Measurements from ENCODE around the gene INTS1.

Gene INTS1

DNA sequence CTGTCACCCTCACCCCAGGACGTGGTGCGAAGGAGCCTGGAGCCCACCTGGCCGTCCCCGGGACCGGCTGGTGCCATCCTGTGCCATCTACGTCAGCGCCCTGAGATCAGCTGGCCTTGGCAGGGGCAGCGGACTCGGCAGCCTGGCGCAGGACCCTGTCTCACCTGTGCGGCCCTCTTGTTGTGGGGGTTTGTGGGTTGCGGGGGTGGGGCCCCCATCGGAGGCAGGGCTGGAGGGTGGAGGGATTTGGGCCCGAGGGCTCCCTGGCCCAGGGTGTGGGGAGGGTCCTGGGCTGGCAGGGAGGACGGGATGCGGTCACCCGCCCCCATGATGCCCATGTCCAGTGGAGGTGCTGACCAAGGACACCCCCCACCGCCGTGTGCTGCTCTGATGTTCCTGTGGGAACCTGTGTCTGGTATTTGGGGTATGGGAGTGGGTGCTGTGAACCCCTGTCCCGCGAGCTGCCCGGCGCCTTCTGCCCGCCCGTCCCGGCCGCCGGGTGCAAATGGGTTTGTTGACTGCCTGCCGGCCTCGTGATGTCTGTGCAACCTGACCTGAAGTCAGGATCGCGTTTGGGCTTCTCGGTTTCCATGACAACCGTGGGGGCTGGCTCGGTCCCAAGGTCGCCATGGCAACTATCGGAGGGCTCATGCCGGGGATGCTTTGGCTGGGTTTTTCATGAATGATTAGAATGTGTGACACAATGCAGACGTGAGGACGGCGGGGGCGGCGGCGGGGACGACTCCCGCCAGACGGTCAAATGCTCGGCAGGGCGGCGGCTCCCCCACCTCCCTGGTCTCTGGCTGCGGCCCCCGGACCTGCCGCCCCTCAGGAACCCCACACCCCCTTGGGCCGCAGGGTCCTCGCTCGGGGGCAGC, 33.6 kb upstream of the INTS1 start:
- Histone ChIP-seq H3K27me3 (ENCODE audit: control insufficient read depth in 1 of 2, insufficient read depth in 1 of 2, low read length in 2 of 2) (no peaks in the 10 kb centered on the region), H3K14ac (ENCODE audit: low read length in 2 of 2) (peak overlapping the region; percentile 19 to 94), H3K9me3 (ENCODE audit: control insufficient read depth, low read length) (no peaks in the 10 kb centered on the region), H3K27ac (ENCODE audit: low read length, poor library complexity, severe bottlenecking) (peak overlapping the region; percentile 91), H2BK120ac (ENCODE audit: low read depth, low read length) (peak overlapping the region; percentile 99), H3K4me3 (ENCODE audit: insufficient read depth in 1 of 2, low read depth in 1 of 2, low read length in 2 of 2) (peak overlapping the region; percentile 58 to 75), H3K23ac (ENCODE audit: low read length in 2 of 2) (peak overlapping the region in 1 of 2 experiments; percentile 57), H3K36me3 (ENCODE audit: control insufficient read depth in 1 of 2, insufficient read depth in 2 of 2, low read depth in 1 of 2, low read length in 2 of 2) (peaks cover 22 to 45% of the 10 kb centered on the region in 2 experiments), H2AK5ac (ENCODE audit: low read length, severe bottlenecking) (peak overlapping the region; percentile 97), H3K79me1 (replicated peaks; ENCODE audit: low read length, poor library complexity, severe bottlenecking) (peaks cover 26% of the 10 kb centered on the region), H3K4ac (ENCODE audit: low read depth in 1 of 2, low read length in 2 of 2) (peak overlapping the region; percentile 87 to 90), H2AFZ (ENCODE audit: low read depth, low read length) (no peak overlapping the region), H2BK5ac (ENCODE audit: low read depth, low read length, poor library complexity, severe bottlenecking) (peak overlapping the region; percentile 99), H4K91ac (ENCODE audit: low read length) (peak overlapping the region; percentile 99), H3K18ac (ENCODE audit: low read depth in 1 of 2, low read length in 2 of 2) (peak overlapping the region; percentile 89 to 100), H2BK15ac (ENCODE audit: low read depth, poor library complexity, severe bottlenecking) (peak overlapping the region; percentile 90), H2BK12ac (ENCODE audit: low read length in 2 of 2) (peak overlapping the region; percentile 54 to 99), H3K4me2 (ENCODE audit: low read length, poor library complexity, severe bottlenecking) (peak overlapping the region; percentile 82), H3K9ac (ENCODE audit: low read length) (peak overlapping the region; percentile 93), H3K4me1 (ENCODE audit: control insufficient read depth, insufficient read depth, low read depth, low read length) (peaks cover 65% of the 10 kb centered on the region), H4K8ac (ENCODE audit: low read length) (peak overlapping the region; percentile 66)
- peak; percentile 95 for DNase-seq
- WGBS = 53% methylated on average over 54 of the region's 56 CpGs

DNA sequence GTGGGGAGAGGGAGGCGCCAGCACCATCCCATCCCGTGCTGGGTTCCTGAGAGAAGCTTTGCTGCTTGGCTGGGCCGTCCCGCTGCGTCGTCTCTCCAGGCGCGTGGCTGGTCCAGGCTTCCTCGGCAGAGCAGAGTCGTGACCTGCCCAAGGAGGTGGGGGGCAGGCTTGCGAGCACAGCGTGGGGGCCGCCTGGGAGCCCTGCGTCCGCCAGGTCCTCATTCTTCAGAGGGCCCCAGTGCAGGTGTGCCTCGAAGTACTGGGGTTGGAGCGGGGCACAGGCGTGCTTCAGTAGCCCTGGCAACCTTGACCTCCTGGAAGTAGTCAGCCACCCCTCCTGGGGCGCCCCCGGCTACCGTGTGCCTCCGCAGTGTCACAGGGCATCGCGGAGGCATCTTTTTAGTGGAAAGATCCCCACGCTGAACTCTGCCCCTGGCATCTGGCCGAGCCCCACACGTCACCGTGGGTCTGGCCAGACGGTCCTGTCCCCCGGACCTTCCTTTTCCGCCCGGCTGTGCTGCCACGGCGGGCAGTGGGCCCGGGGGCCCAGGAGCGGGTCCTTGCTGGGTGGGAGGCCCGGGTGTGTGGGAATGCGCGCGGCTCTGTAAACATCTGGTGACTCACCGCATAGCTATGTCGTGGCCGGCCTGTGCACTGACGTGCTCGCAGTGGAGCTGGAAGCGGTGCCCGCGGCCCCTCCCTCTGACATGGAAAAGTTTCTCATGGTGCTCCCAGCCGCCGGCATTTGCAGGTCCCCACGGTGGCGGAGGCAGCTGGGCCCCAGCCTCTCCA, 32.8 kb upstream of the INTS1 start:
- Histone ChIP-seq H3K27me3 (ENCODE audit: control insufficient read depth in 1 of 2, insufficient read depth in 1 of 2, low read length in 2 of 2) (no peaks in the 10 kb centered on the region), H3K18ac (ENCODE audit: low read depth in 1 of 2, low read length in 2 of 2) (peak overlapping the region; percentile 98 to 100), H4K8ac (ENCODE audit: low read length) (peak overlapping the region; percentile 95), H3K4me1 (ENCODE audit: control insufficient read depth, insufficient read depth, low read depth, low read length) (peaks cover 70% of the 10 kb centered on the region), H3K9ac (ENCODE audit: low read length) (peak overlapping the region; percentile 93), H3K27ac (ENCODE audit: low read length, poor library complexity, severe bottlenecking) (peak overlapping the region; percentile 95), H2BK120ac (ENCODE audit: low read depth, low read length) (peak overlapping the region; percentile 99), H2AK5ac (ENCODE audit: low read length, severe bottlenecking) (peak overlapping the region; percentile 97), H3K4ac (ENCODE audit: low read depth in 1 of 2, low read length in 2 of 2) (peak overlapping the region; percentile 98), H3K4me3 (ENCODE audit: insufficient read depth in 1 of 2, low read depth in 1 of 2, low read length in 2 of 2) (peak overlapping the region; percentile 58 to 75), H2AFZ (ENCODE audit: low read depth, low read length) (no peak overlapping the region), H4K91ac (ENCODE audit: low read length) (peak overlapping the region; percentile 99), H3K9me3 (ENCODE audit: control insufficient read depth, low read length) (no peaks in the 10 kb centered on the region), H2BK12ac (ENCODE audit: low read length in 2 of 2) (peak overlapping the region; percentile 75 to 100), H3K23ac (ENCODE audit: low read length in 2 of 2) (no peak overlapping the region), H3K4me2 (ENCODE audit: low read length, poor library complexity, severe bottlenecking) (peak overlapping the region; percentile 82), H3K79me1 (replicated peaks; ENCODE audit: low read length, poor library complexity, severe bottlenecking) (peaks cover 26% of the 10 kb centered on the region), H3K36me3 (ENCODE audit: control insufficient read depth in 1 of 2, insufficient read depth in 2 of 2, low read depth in 1 of 2, low read length in 2 of 2) (peaks cover 22 to 38% of the 10 kb centered on the region in 2 experiments), H2BK15ac (ENCODE audit: low read depth, poor library complexity, severe bottlenecking) (peak overlapping the region; percentile 96), H2BK5ac (ENCODE audit: low read depth, low read length, poor library complexity, severe bottlenecking) (peak overlapping the region; percentile 99), H3K14ac (ENCODE audit: low read length in 2 of 2) (peak overlapping the region in 1 of 2 experiments; percentile 89)
- WGBS = 2% methylated on average over 49 of the region's 52 CpGs
- peak; percentile 99 for DNase-seq

DNA sequence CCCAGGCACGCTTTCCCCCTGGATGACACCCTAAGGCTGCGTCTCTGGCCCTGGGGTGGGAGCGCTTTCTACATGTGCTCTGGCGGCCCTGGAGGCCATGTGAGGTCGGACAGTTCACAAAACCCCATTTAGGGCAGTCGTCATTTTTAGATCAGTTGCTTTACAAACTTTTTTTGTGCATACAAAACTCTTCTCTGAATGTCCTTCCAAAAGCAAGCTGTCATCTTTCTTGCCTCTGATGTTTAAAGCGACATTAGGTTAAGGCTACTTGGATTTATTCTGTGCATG, 32.2 kb upstream of the INTS1 start:
- peak overlapping the region in 1 of 2 experiments; percentile 62 for H3K14ac ChIP-seq (ENCODE audit: low read length in 2 of 2)

More for the DNA sequence above, 32.2 kb upstream of the INTS1 start:
- peak overlapping the region; percentile 85 for H2BK5ac ChIP-seq (ENCODE audit: low read depth, low read length, poor library complexity, severe bottlenecking)
- H3K36me3 ChIP-seq (ENCODE audit: control insufficient read depth in 1 of 2, insufficient read depth in 2 of 2, low read depth in 1 of 2, low read length in 2 of 2) = peaks cover 20 to 32% of the 10 kb centered on the region in 2 experiments
- peaks cover 76% of the 10 kb centered on the region for H3K4me1 ChIP-seq (ENCODE audit: control insufficient read depth, insufficient read depth, low read depth, low read length)
- H2BK12ac ChIP-seq (ENCODE audit: low read length in 2 of 2) = peak overlapping the region; percentile 84 to 96
- H3K27ac ChIP-seq (ENCODE audit: low read length, poor library complexity, severe bottlenecking) = peak overlapping the region; percentile 95
- no peaks in the 10 kb centered on the region for H3K9me3 ChIP-seq (ENCODE audit: control insufficient read depth, low read length)
- peaks cover 24% of the 10 kb centered on the region for H3K79me1 ChIP-seq (replicated peaks; ENCODE audit: low read length, poor library complexity, severe bottlenecking)
- no peak for DNase-seq
- H2AK5ac ChIP-seq (ENCODE audit: low read length, severe bottlenecking) = peak overlapping the region; percentile 73
- H2AFZ ChIP-seq (ENCODE audit: low read depth, low read length) = no peak overlapping the region
- 68% methylated on average over 7 of the region's 7 CpGs for WGBS
- H4K91ac ChIP-seq (ENCODE audit: low read length) = peak overlapping the region; percentile 97
- H2BK15ac ChIP-seq (ENCODE audit: low read depth, poor library complexity, severe bottlenecking) = no peak overlapping the region
- H2BK120ac ChIP-seq (ENCODE audit: low read depth, low read length) = peak overlapping the region; percentile 88
- peak overlapping the region; percentile 95 to 98 for H3K18ac ChIP-seq (ENCODE audit: low read depth in 1 of 2, low read length in 2 of 2)
- peak overlapping the region; percentile 82 for H3K4me2 ChIP-seq (ENCODE audit: low read length, poor library complexity, severe bottlenecking)
- no peaks in the 10 kb centered on the region for H3K27me3 ChIP-seq (ENCODE audit: control insufficient read depth in 1 of 2, insufficient read depth in 1 of 2, low read length in 2 of 2)
- H4K8ac ChIP-seq (ENCODE audit: low read length) = peak overlapping the region; percentile 92
- H3K4me3 ChIP-seq (ENCODE audit: insufficient read depth in 1 of 2, low read depth in 1 of 2, low read length in 2 of 2) = peak overlapping the region in 1 of 2 experiments; percentile 75
- no peak overlapping the region for H3K23ac ChIP-seq (ENCODE audit: low read length in 2 of 2)
- H3K4ac ChIP-seq (ENCODE audit: low read depth in 1 of 2, low read length in 2 of 2) = peak overlapping the region; percentile 98
- peak overlapping the region; percentile 93 for H3K9ac ChIP-seq (ENCODE audit: low read length)

All from mesenchymal stem cell (in vitro differentiated cells and primary cell).